HG03354 (cell line): ENCODE measurements around the gene SCTR.

ENCODE experiments used
- ATAC-seq: cut with Tn5 transposase; IDR thresholded peaks from one replicate; pipeline ENCODE4 v1.9.1; 2021; ENCODE audit warnings: mild to moderate bottlenecking; ENCODE audit not compliant: unreplicated experiment, poor library complexity, severe bottlenecking

The SCTR gene

GRCh38 chr2:119489232-119489952 lies 34.9 kb downstream of the SCTR start:
- ATAC-seq, result no peak

GRCh38 chr2:119488245-119489214 lies 35.8 kb downstream of the SCTR start:
- no peak for ATAC-seq

- ATAC-seq, result peak; percentile 96
Observed at GRCh38 chr2:119487434-119488244, 36.6 kb downstream of the SCTR start.

- ATAC-seq, result no peak
Observed at GRCh38 chr2:119486886-119487285, 37.4 kb downstream of the SCTR start.

- ATAC-seq, result no peak
Observed at GRCh38 chr2:119486196-119486827, 38.0 kb downstream of the SCTR start.

GRCh38 chr2:119485336-119486110 lies 38.8 kb downstream of the SCTR start:
- no peak for ATAC-seq

- no peak for ATAC-seq
Observed at GRCh38 chr2:119484834-119485233, 39.4 kb downstream of the SCTR start.

GRCh38 chr2:119483896-119484718 lies 40.2 kb downstream of the SCTR start:
- ATAC-seq, result no peak

GRCh38 chr2:119483395-119483753 lies 40.9 kb downstream of the SCTR start:
- no peak for ATAC-seq

- ATAC-seq, result no peak
Observed at GRCh38 chr2:119482481-119483394, 41.5 kb downstream of the SCTR start.

- no peak for ATAC-seq
Observed at GRCh38 chr2:119481501-119482455, 42.5 kb downstream of the SCTR start.

GRCh38 chr2:119480718-119481142 lies 43.6 kb downstream of the SCTR start:
- no peak for ATAC-seq

GRCh38 chr2:119480184-119480583 lies 44.1 kb downstream of the SCTR start:
- ATAC-seq, result no peak

GRCh38 chr2:119478978-119479295 lies 45.3 kb downstream of the SCTR start:
- ATAC-seq, result no peak

- no peak for ATAC-seq
Observed at GRCh38 chr2:119478188-119478977, 45.9 kb downstream of the SCTR start.
